Nephron progenitor cell (in vitro differentiated cells): ENCODE results near the gene LZTFL1.

Source experiments
- DNase-seq: peaks from one replicate; pipeline ENCODE4 v3.0.0; 2021
- H3K27ac Mint-ChIP-seq: 2 replicates; pipeline ENCODE4 v1.8.0; 2021; ENCODE audit warnings: mild to moderate bottlenecking, moderate library complexity, mixed read lengths
- H3K27me3 Mint-ChIP-seq: 2 replicates; pipeline ENCODE4 v1.8.0; 2021; ENCODE audit warnings: mild to moderate bottlenecking, low read depth, mixed read lengths; ENCODE audit not compliant: poor library complexity
- H3K36me3 Mint-ChIP-seq: 2 replicates; pipeline ENCODE4 v1.8.0; 2021; ENCODE audit warnings: low read depth, mixed read lengths
- H3K4me1 Mint-ChIP-seq: 2 replicates; pipeline ENCODE4 v1.8.0; 2021; ENCODE audit warnings: mixed read lengths
- H3K4me3 Mint-ChIP-seq: 2 replicates; pipeline ENCODE4 v1.8.0; 2021; ENCODE audit warnings: mild to moderate bottlenecking, moderate library complexity, mixed read lengths
- H3K9me3 Mint-ChIP-seq: 2 replicates; pipeline ENCODE4 v1.8.0; 2021; ENCODE audit warnings: mild to moderate bottlenecking, moderate library complexity, mixed read lengths
- CTCF ChIP-seq: fragments of 200-600 bp; sonication (generic); IDR thresholded peaks from 2 replicates; pipeline ENCODE4 v1.5.0; 2021; ENCODE audit warnings: antibody characterized with exemption

LZTFL1 gene

GRCh38 chr3:45826908-45827307 lies 15.0 kb downstream of the LZTFL1 start:
- no peak for TF ChIP-seq CTCF
- DNase-seq, result no peak
- no peak overlapping the region for H3K4me3 Mint-ChIP-seq
- H3K36me3 Mint-ChIP-seq, result peaks cover 39% of the 10 kb centered on the region
- no peaks in the 10 kb centered on the region for H3K27me3 Mint-ChIP-seq
- H3K9me3 Mint-ChIP-seq, result no peaks in the 10 kb centered on the region
- H3K4me1 Mint-ChIP-seq, result no peaks in the 10 kb centered on the region
- H3K27ac Mint-ChIP-seq, result no peak overlapping the region

- Mint-ChIP-seq H3K4me1 (no peaks in the 10 kb centered on the region), H3K36me3 (peaks cover 38% of the 10 kb centered on the region), H3K27me3 (no peaks in the 10 kb centered on the region), H3K4me3 (no peak overlapping the region), H3K27ac (no peak overlapping the region), H3K9me3 (no peaks in the 10 kb centered on the region)
- no peak for TF ChIP-seq CTCF
- no peak for DNase-seq
Measured at GRCh38 chr3:45826321-45826720, 15.6 kb downstream of the LZTFL1 start.

- Mint-ChIP-seq H3K36me3 (peaks cover 38% of the 10 kb centered on the region), H3K4me1 (no peaks in the 10 kb centered on the region), H3K4me3 (no peak overlapping the region), H3K27ac (no peak overlapping the region), H3K27me3 (peaks cover 3% of the 10 kb centered on the region), H3K9me3 (peaks cover 18% of the 10 kb centered on the region)
- DNase-seq, result no peak
- TF ChIP-seq CTCF, result no peak
Measured at GRCh38 chr3:45821127-45821526, 20.8 kb downstream of the LZTFL1 start.

GRCh38 chr3:45819543-45819942 lies 22.4 kb downstream of the LZTFL1 start:
- no peak for TF ChIP-seq CTCF
- H3K36me3 Mint-ChIP-seq, result peaks cover 49% of the 10 kb centered on the region
- H3K4me3 Mint-ChIP-seq, result no peak overlapping the region
- H3K27me3 Mint-ChIP-seq, result peaks cover 7% of the 10 kb centered on the region
- DNase-seq, result no peak
- H3K9me3 Mint-ChIP-seq, result peaks cover 28% of the 10 kb centered on the region
- no peak overlapping the region for H3K27ac Mint-ChIP-seq
- H3K4me1 Mint-ChIP-seq, result no peaks in the 10 kb centered on the region

GRCh38 chr3:45817831-45818522 lies 23.9 kb downstream of the LZTFL1 start:
- TF ChIP-seq CTCF, result no peak
- Mint-ChIP-seq H3K4me1 (no peaks in the 10 kb centered on the region), H3K27ac (no peak overlapping the region), H3K9me3 (peaks cover 32% of the 10 kb centered on the region), H3K4me3 (no peak overlapping the region), H3K36me3 (peaks cover 59% of the 10 kb centered on the region), H3K27me3 (peaks cover 7% of the 10 kb centered on the region)
- no peak for DNase-seq

- peaks cover 32% of the 10 kb centered on the region for H3K9me3 Mint-ChIP-seq
- H3K4me3 Mint-ChIP-seq, result no peak overlapping the region
- no peak for DNase-seq
- H3K27me3 Mint-ChIP-seq, result peaks cover 11% of the 10 kb centered on the region
- no peak for TF ChIP-seq CTCF
- H3K4me1 Mint-ChIP-seq, result no peaks in the 10 kb centered on the region
- peaks cover 59% of the 10 kb centered on the region for H3K36me3 Mint-ChIP-seq
- no peak overlapping the region for H3K27ac Mint-ChIP-seq
Measured at GRCh38 chr3:45816544-45816943, 25.4 kb downstream of the LZTFL1 start.
